Thyroid gland (tissue), 4 donors: ENCODE measurements around the gene NCKAP5.

Source experiments
- CTCF ChIP-seq, 6 experiments: fragments of 200-600 bp in 3 of 6; fragments of 450-650 bp in 3 of 6; sonication (generic) in 3 of 6; IDR thresholded peaks; one replicate each; pipeline ENCODE4 v1.5.1; 2016 to 2019; ENCODE audit warnings: antibody characterized with exemption in 6 of 6, mild to moderate bottlenecking in 2 of 6, inconsistent platforms in 1 of 6, moderate library complexity in 1 of 6
- POLR2A ChIP-seq, 2 donors: fragments of 450-650 bp; IDR thresholded peaks; one replicate each; pipeline ENCODE4 v1.6.1; 2017; ENCODE audit warnings: antibody characterized with exemption in 2 of 2, mild to moderate bottlenecking in 2 of 2, moderate library complexity in 1 of 2

GRCh38 chr2:133407341-133407740 is 160.9 kb downstream of the NCKAP5 start:
- no peak for TF ChIP-seq POLR2A (IDR thresholded peaks at IDR 0.05)
- no peak for TF ChIP-seq CTCF (IDR thresholded peaks at IDR 0.05)
